ENCODE measurements around the gene NPAS1. TPM values are rescaled to one million over a fixed set of nuclear protein-coding genes. Genes with fewer than 3 reads are reported as not detected.

Gene NPAS1
- total RNA-seq, 2 donors from 2014 or later, result 0.44 to 1.2 TPM

- intact Hi-C loops (cut with DNase I), result no loop called here
Measured at GRCh38 chr19:46988614-46989230, 30.9 kb upstream of the NPAS1 start.

GRCh38 chr19:46990991-46991676 lies 28.5 kb upstream of the NPAS1 start:
- DNase-seq (peak; percentile 88), ATAC-seq (peak; percentile 79 to 80)
- intact Hi-C loops (cut with DNase I), result loop anchor here (2.0 to 10.0 kb wide), 3 partner anchors 129 to 236 kb away; partner anchors contain the start of gene ARHGAP35 (in 1 of the 2)

More at GRCh38 chr19:46988614-46989230, 30.9 kb upstream of the NPAS1 start:
- DNase-seq, result no peak
- no peak for ATAC-seq

GRCh38 chr19:46992699-46993535 lies 26.7 kb upstream of the NPAS1 start:
- ATAC-seq (peak; percentile 4 to 28), DNase-seq (no peak)
- intact Hi-C loops (cut with DNase I), result loop anchor here (5.0 to 10.0 kb wide), 2 partner anchors 131 to 238 kb away; partner anchors contain the start of gene ARHGAP35 (in 1 of the 2)

GRCh38 chr19:46993622-46994021 lies 26.0 kb upstream of the NPAS1 start:
- ATAC-seq (no peak), DNase-seq (no peak)
- intact Hi-C loops (cut with DNase I), result loop anchor here (5.0 to 10.0 kb wide), 2 partner anchors 131 to 239 kb away; partner anchors contain the start of gene ARHGAP35 (in 1 of the 2)

- intact Hi-C loops (cut with DNase I), result loop anchor here (5.0 to 10.0 kb wide), 2 partner anchors 132 to 239 kb away; partner anchors contain the start of gene ARHGAP35 (in 1 of the 2)
- ATAC-seq (no peak), DNase-seq (no peak)
Measured at GRCh38 chr19:46994141-46994686, 25.4 kb upstream of the NPAS1 start.

- intact Hi-C loops (cut with DNase I), result loop anchor here in 1 of 2 donors (10.0 kb wide), 1 partner anchor 241 kb away; no protein-coding TSS in a partner anchor
- ATAC-seq (no peak), DNase-seq (no peak)
Measured at GRCh38 chr19:46995492-46995891, 24.1 kb upstream of the NPAS1 start.

GRCh38 chr19:46998445-46999125 lies 21.1 kb upstream of the NPAS1 start:
- no peak for ATAC-seq
- intact Hi-C loops (cut with DNase I), result loop anchor here in 1 of 2 donors (10.0 kb wide), 1 partner anchor 244 kb away; no protein-coding TSS in a partner anchor
- no peak for DNase-seq

- ATAC-seq, result no peak
- intact Hi-C loops (cut with DNase I), result loop anchor here in 1 of 2 donors (10.0 kb wide), 1 partner anchor 245 kb away; no protein-coding TSS in a partner anchor
- no peak for DNase-seq
Measured at GRCh38 chr19:46999377-46999776, 20.3 kb upstream of the NPAS1 start.

- intact Hi-C loops (cut with DNase I), result loop anchor here in 1 of 2 donors (10.0 kb wide), 1 partner anchor 245 kb away; no protein-coding TSS in a partner anchor
- DNase-seq (no peak), ATAC-seq (no peak)
Measured at GRCh38 chr19:46999878-47000277, 19.8 kb upstream of the NPAS1 start.

GRCh38 chr19:47000373-47000772 lies 19.3 kb upstream of the NPAS1 start:
- DNase-seq, result no peak

GRCh38 chr19:47001584-47001983 lies 18.1 kb upstream of the NPAS1 start:
- ATAC-seq (no peak), DNase-seq (no peak)
- intact Hi-C loops (cut with DNase I), result no loop called here

More at GRCh38 chr19:47000373-47000772, 19.3 kb upstream of the NPAS1 start:
- no peak for ATAC-seq
- intact Hi-C loops (cut with DNase I), result no loop called here

GRCh38 chr19:47002106-47002766 lies 17.4 kb upstream of the NPAS1 start:
- intact Hi-C loops (cut with DNase I), result no loop called here
- DNase-seq (no peak), ATAC-seq (no peak)

GRCh38 chr19:47002853-47003610 lies 16.6 kb upstream of the NPAS1 start:
- ATAC-seq (peak; percentile 35 to 42), DNase-seq (no peak)
- intact Hi-C loops (cut with DNase I), result no loop called here

- intact Hi-C loops (cut with DNase I), result no loop called here
- ATAC-seq (peak; percentile 22 to 25), DNase-seq (no peak)
Measured at GRCh38 chr19:47003611-47004465, 15.8 kb upstream of the NPAS1 start.

- ATAC-seq (no peak), DNase-seq (no peak)
- intact Hi-C loops (cut with DNase I), result no loop called here
Measured at GRCh38 chr19:47005164-47005641, 14.4 kb upstream of the NPAS1 start.

GRCh38 chr19:47005873-47006272 lies 13.8 kb upstream of the NPAS1 start:
- intact Hi-C loops (cut with DNase I), result no loop called here
- ATAC-seq (no peak), DNase-seq (no peak)
